Cardiac muscle cell (in vitro differentiated cells and primary cell): ENCODE data around the gene RHBDL3. TPM values are rescaled to one million over a fixed set of nuclear protein-coding genes. Genes with fewer than 3 reads are reported as not detected.

Source experiments
- DNase-seq, 2 donors: peaks; one replicate each; pipeline versions ENCODE4 v3.0.0 to v3.0.0-alpha.2; 2010 to 2017; ENCODE audit warnings: low read depth in 1 of 2, low spot score in 1 of 2
- H3K27ac ChIP-seq: fragments of 200-600 bp; sonication (generic); 2 replicates; pipeline ENCODE4 v1.5.1; 2016
- H3K27me3 ChIP-seq: fragments of 200-600 bp; sonication (generic); 2 replicates; pipeline ENCODE4 v1.6.0; 2016; ENCODE audit warnings: control low read depth
- H3K36me3 ChIP-seq: fragments of 200-600 bp; sonication (generic); 2 replicates; pipeline ENCODE4 v1.5.1; 2016; ENCODE audit warnings: control low read depth
- H3K4me1 ChIP-seq: fragments of 200-600 bp; sonication (generic); 2 replicates; pipeline ENCODE4 v1.8.1; 2017; ENCODE audit warnings: low read depth, mild to moderate bottlenecking, mixed run types
- H3K4me3 ChIP-seq: fragments of 200-600 bp; sonication (generic); 2 replicates; pipeline ENCODE4 v1.5.1; 2016; ENCODE audit warnings: mild to moderate bottlenecking
- H3K9me3 ChIP-seq: fragments of 200-600 bp; sonication (generic); 2 replicates; pipeline ENCODE4 v1.5.1; 2017; ENCODE audit warnings: low read depth, mild to moderate bottlenecking, control low read depth
- polyA plus RNA-seq: library from polyadenylated mRNA; unstranded; fragments of >200 nt; fragmentation: Nextera tagmentation; extraction: Ambion mirVana; gene quantifications from 2 replicates; pipeline ENCODE4 v1.2.1, GENCODE V29; 2016
- total RNA-seq: library from RNA; depleted of rRNA; stranded (reverse); fragments of >200 nt; gene quantifications from 2 replicates; pipeline ENCODE4 v1.2.3, GENCODE V29; 2016
- TF ChIP-seq, protein P1 (sequence below): IDR thresholded peaks from 2 replicates; pipeline ENCODE4 v1.5.1; 2012; ENCODE audit warnings: low read depth, mild to moderate bottlenecking, low read length

The RHBDL3 gene
- total and polyA plus RNA-seq, 2 experiments from 2014 or later = 0.09 TPM; not detected in 1

DNA sequence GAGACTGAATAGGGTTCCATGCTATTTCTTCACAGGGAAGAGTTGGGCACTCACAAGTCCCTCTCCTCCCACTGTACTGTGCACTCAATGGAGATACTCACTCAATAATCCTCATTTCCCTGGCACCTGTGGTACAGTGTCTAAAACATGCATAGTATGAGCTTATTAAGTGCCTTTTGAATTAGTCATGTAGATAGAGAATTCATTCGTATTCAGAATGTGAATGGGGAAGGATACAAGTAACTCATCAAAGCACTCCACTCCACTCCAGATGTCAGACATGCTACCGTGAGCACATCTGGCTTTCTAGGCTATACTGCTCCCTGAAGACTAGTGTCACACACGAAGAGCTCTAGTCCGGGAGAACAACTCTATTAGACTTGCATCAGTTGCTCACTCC, 70.1 kb downstream of the RHBDL3 start:
- H3K27me3 ChIP-seq = no peaks in the 10 kb centered on the region
- no peaks in the 10 kb centered on the region for H3K4me1 ChIP-seq
- H3K9me3 ChIP-seq = no peaks in the 10 kb centered on the region
- no peak overlapping the region for H3K27ac ChIP-seq
- DNase-seq = peak in 1 of 2 donors; percentile 47
- H3K4me3 ChIP-seq = no peak overlapping the region
- H3K36me3 ChIP-seq = peaks cover 72% of the 10 kb centered on the region
- TF ChIP-seq, protein P1, sequence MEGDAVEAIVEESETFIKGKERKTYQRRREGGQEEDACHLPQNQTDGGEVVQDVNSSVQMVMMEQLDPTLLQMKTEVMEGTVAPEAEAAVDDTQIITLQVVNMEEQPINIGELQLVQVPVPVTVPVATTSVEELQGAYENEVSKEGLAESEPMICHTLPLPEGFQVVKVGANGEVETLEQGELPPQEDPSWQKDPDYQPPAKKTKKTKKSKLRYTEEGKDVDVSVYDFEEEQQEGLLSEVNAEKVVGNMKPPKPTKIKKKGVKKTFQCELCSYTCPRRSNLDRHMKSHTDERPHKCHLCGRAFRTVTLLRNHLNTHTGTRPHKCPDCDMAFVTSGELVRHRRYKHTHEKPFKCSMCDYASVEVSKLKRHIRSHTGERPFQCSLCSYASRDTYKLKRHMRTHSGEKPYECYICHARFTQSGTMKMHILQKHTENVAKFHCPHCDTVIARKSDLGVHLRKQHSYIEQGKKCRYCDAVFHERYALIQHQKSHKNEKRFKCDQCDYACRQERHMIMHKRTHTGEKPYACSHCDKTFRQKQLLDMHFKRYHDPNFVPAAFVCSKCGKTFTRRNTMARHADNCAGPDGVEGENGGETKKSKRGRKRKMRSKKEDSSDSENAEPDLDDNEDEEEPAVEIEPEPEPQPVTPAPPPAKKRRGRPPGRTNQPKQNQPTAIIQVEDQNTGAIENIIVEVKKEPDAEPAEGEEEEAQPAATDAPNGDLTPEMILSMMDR = no peak

DNA sequence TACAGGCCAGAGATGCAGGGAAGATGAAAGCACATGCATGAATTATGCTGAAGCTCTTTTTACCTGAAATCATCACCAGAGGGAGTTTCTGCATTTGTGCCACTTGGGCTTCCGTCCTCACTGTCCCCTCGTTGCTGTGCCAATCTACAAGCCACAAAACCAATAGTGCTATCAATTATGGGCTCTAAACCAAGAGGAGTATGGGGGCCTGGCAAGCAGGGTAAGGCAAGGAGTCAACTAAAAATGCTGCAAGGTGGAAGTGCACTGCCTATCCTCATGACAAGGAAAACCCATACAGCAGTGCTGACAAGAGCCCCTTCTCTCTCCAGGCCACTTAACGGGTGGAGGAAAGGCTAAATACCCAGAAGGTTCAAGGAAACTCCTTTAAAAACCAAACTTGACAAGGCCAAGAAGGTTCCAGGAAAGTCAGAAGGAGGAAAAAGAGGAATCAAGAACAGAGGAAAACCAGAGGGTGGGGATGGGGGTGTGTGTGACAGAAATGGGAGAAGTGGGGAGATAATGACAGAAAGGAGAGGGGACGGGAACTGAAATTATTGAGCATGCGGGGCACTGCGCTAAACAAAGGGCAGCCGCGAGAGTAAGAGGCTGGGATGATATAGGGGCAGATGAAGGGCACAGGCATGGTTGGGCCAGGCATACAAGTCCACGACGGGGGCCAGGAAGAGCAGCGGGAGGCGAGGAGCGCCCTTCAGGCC, 75.7 kb downstream of the RHBDL3 start:
- Histone ChIP-seq H3K27ac (peak overlapping the region; percentile 90), H3K27me3 (no peaks in the 10 kb centered on the region)

DNA sequence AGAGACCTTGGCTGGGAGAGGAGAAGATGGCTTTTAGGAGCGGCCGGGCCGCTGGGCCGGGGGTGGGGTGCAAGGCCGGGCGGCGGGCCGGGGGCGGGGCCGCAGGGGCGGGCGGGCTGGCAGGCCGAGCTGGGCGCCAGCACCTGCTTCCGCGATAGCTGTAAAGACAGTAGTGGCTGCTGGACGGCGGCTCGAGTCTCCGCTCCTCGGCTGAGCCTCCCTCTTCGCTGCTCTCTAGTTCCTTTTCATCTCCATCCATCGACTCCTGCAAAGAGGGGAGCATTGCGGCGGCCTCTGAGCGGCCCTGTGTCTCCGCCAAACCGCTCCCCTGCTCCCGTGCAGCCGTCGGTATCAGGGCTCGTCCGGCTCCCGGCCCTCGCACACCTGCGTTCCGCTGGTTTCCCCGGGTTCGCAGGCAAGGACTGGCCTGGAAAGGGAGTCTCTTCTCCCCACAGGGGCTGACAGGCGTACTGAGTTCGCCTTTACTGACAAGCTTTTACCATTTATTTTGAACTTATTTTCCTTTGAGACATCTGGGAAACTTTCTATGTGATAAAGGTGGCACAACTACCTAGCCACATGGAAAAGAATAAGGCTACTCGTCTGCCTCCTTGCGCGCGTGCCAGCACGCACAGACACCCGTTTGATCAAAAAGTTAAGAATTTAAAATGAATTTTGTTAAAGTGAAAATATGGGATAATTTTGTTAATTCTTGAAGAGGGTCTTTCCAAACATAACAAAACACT, 76.4 kb downstream of the RHBDL3 start, which contains the start of gene C17orf75:
TSS of gene C17orf75 (minus strand) at position 317 of the 746 bp plus-strand sequence. CDS start at position 283, 34 bp downstream.
- Histone ChIP-seq H3K36me3 (peaks cover 18% of the 10 kb centered on the region), H3K4me3 (peak within 1 kb of the TSS; percentile 55), H3K4me1 (peaks cover 4% of the 10 kb centered on the region), H3K27ac (peak within 1 kb of the TSS; percentile 90), H3K9me3 (no peaks in the 10 kb centered on the region), H3K27me3 (no peaks in the 10 kb centered on the region)
- TF ChIP-seq, protein P1 = no peak
- DNase-seq = peak; percentile 81 to 84

More for the DNA sequence above, 75.7 kb downstream of the RHBDL3 start:
- Histone ChIP-seq H3K36me3 (peaks cover 24% of the 10 kb centered on the region), H3K9me3 (no peaks in the 10 kb centered on the region), H3K4me1 (peaks cover 4% of the 10 kb centered on the region), H3K4me3 (peak overlapping the region; percentile 55)
- peak in 1 of 2 donors; percentile 11 for DNase-seq
- TF ChIP-seq, protein P1 = no peak

DNA sequence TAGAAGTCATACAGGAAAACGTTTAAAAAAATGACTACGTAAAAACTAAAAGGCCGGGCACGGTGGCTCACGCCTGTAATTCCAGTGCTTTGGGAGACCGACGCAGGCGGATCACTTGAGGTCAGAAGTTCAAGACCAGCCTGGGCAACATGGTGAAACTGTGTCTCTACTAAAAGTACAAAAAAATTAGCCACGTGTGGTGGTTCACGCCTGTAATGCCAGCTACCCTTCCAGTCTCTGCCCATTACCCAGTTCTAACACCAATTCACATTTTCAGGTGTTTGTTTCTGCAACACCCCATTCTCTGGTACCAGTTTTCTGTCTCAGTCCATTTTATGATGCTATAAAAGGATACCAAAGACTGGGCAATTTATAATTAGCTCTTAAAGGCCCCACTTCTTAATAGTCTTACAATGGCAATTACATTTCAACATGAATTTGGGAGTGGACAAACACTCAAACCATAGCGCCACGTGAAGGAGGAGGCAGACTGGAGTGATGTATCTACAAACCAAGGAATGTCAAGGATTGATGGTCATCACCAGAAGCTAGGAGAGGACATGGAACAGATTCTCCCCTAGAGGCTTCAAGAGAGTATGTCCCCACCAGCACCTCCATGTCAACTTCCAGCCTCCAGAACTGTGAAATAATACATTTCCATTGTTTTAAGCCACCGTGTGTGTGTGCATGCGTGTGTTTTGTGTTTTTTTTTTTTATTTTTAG, 77.1 kb downstream of the RHBDL3 start:
- Histone ChIP-seq H3K9me3 (no peaks in the 10 kb centered on the region), H3K36me3 (peaks cover 12% of the 10 kb centered on the region), H3K27me3 (no peaks in the 10 kb centered on the region), H3K27ac (peak overlapping the region; percentile 90), H3K4me1 (peaks cover 4% of the 10 kb centered on the region), H3K4me3 (peak overlapping the region; percentile 55)
- TF ChIP-seq, protein P1 = no peak
- no peak for DNase-seq

DNA sequence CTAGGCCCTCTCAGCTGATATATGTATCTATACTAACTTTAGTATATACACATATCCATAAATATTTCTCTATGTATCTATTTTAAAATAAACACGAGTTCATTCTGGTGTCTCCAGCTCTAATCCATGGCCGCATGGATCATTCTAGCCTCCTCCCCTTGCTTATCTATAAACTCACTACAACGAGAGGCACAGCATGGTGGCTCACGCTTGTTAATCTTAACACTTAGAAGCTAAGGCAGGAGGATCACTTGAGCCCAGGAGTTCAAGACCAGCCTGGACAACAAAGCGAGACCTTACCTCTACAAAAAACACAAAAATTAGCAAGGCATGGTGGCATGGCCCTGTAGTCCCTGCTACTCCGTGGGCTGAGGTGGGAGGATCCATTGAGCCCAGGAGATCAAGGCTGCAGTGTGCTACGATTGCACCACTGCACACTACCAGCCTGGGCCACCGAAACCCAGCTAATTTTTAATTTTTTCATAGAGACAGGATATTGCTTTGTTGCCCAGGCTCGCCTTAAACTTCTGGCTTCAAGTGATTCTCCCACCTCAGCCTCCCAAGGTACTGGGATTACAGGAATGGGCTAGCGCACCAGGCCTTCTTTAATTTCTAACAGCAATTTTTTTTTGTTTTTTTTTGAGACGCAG, 80.4 kb downstream of the RHBDL3 start:
- H3K9me3 ChIP-seq = no peaks in the 10 kb centered on the region
- TF ChIP-seq, protein P1 = no peak
- H3K27ac ChIP-seq = no peak overlapping the region
- H3K27me3 ChIP-seq = no peaks in the 10 kb centered on the region
- no peak for DNase-seq
- H3K36me3 ChIP-seq = no peaks in the 10 kb centered on the region
- H3K4me3 ChIP-seq = no peak overlapping the region
- peaks cover 4% of the 10 kb centered on the region for H3K4me1 ChIP-seq
